Measurements from ENCODE around the gene BRINP2.

The BRINP2 gene, protein sequence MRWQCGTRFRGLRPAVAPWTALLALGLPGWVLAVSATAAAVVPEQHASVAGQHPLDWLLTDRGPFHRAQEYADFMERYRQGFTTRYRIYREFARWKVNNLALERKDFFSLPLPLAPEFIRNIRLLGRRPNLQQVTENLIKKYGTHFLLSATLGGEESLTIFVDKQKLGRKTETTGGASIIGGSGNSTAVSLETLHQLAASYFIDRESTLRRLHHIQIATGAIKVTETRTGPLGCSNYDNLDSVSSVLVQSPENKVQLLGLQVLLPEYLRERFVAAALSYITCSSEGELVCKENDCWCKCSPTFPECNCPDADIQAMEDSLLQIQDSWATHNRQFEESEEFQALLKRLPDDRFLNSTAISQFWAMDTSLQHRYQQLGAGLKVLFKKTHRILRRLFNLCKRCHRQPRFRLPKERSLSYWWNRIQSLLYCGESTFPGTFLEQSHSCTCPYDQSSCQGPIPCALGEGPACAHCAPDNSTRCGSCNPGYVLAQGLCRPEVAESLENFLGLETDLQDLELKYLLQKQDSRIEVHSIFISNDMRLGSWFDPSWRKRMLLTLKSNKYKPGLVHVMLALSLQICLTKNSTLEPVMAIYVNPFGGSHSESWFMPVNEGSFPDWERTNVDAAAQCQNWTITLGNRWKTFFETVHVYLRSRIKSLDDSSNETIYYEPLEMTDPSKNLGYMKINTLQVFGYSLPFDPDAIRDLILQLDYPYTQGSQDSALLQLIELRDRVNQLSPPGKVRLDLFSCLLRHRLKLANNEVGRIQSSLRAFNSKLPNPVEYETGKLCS

DNA sequence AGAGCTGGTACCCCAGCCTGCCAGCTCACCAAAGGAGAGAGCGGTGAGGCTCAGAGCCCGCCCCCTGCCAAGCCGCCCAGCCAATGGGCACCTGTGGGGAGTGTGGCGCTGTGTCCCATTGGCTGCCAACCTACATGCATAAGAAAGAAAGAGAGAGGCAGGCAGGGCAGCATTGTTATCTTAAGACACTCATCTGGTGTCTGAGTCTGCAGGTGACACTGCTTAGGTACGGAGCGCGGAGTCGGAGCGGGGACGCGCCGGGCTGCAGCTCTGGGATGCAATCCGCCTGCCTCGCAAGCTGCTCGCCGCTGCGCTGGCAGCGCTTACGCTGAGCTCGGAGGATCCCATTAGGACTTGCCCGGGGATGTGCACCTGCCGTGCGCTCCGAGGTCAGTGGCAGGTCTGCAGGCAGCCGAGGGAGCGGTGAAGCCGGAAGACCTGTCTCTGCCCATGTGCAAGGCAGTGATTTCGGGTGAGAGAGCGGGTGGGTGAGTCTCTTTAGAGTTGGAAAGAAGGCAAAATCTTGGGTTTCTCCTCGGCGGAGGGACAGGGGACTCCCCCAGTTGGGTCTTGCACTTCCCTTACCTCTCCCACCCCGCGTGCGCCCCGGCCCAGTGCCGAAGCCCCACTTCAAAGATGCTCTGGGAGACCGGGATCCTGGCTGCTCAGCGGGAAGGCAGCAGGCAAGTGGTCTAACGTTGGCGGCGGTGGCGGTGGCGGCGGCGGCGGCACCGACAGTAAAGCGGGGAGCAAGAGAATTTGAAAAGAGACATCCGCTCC, at the start of gene BRINP2:
Gene BRINP2, plus strand, starts transcription at position 203 of the 780 bp plus-strand sequence. CDS start 58,919 bp downstream, outside the sequence.
- no peak for DNase-seq

DNA sequence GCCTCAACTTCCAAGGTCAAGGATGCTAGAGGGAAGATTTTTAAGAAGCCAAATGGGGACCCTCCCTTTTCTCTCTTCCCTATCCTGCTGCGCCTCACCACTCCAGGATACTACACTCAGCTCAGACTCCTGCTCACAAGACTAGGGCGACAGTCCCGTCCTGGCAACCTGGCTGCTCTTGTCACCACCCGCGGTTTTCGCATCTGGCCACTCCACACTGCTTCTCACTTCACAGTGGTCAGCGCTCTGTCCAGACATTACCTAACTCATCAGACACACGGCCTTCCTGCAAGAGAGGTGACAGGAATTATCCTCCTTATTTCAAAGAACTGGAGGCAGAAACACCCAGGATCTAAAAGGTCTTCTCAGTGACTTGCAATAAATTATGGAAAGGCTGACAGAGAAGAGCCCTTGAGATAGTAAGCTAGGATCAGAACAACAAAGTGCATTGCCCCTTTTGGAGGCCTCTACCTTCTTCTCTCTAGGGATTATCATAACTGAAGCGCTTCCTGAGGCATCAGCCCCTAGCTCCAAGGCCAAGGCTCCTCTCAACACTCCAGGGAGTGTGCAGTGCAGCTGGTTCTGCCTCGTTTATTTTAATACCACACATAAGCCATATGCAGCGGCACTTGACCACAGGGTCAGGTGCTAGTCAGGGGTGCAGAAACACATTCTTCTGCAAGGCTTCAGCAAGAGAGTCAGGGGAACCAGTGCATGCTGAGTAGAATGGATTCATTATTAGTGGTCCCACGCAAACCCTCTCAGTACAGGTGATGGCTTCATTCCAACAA, 48.1 kb upstream of the BRINP2 start:
- DNase-seq: no peak

DNA sequence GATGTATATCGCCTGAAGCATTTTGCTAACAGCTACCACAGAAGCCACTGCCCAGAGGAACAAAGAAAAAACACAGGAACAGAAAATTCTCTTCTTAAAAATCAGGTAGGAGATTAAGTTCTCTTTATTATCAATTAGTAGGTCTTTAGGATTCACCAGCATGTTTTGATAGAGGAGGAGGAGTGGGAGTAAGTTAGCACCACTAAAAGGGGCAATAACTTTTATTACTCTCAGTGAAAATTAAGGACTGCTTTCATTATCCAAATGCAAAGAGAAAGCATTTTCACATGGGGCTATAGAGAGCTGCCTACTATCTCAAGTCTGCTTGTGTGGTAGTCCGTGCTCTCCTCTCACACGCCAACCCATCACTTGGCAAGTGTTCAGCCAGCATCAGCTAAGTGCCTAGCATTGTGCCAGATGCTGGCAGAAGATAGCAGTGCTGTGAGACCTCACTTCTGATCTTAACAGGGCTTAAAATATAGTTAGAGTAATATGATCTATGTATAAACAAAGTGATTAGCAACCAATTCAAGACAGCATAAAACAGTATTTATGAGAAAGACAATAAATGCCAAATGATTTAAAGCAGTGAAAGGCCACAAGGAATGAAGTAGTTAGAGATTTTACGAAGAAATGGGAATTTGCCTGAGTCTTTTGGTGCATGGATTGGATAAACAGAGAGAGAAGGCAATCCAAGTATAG, 46.0 kb upstream of the BRINP2 start:
- DNase-seq: no peak

DNA sequence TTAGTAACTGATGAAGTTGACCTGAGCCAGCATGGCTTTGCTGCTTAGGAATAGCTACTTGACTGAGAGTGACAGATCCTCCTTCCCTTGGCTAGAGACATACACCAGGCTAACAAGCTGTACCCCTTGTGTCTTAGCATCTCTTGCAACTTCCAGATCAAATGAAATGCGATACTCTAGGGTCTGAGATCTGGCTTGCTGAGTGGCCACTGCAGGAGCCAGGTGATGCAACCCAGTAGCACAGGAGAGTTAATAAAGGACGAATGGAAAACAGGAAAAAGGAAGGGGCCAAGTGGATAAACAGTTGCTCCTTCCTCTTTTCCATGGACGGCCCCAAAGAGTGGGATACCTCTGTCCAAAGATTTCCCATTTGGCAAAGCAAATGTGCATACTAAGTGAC, 44.5 kb upstream of the BRINP2 start:
- no peak for DNase-seq

DNA sequence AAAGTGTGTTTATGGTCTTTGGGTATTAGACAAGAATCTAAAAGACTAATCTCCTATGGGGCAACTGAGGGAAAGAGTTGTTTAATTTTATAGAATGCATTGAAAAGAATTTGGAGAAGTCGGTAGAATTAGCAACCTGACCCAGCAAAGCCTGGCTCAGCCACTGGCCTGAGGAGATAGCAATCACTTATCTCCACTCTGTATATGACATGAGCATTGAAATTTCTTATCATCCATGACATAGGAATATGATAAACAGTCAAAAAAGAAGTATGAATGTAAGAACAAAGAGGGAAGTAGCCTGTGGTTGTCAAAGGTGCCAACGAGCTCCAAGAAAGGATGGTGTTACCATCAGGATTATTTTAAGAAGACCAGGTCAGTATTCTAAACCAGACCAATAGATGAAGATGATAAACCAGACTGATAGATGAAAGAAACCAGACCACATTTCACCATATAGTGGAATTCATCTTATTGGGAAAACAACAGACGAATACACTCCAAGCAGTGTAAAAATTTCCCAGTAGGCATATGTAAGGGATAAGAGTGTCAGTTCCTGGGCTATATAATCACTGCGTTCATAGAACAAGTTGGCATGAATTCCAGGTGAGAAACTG, 42.0 kb upstream of the BRINP2 start:
- no peak for DNase-seq

DNA sequence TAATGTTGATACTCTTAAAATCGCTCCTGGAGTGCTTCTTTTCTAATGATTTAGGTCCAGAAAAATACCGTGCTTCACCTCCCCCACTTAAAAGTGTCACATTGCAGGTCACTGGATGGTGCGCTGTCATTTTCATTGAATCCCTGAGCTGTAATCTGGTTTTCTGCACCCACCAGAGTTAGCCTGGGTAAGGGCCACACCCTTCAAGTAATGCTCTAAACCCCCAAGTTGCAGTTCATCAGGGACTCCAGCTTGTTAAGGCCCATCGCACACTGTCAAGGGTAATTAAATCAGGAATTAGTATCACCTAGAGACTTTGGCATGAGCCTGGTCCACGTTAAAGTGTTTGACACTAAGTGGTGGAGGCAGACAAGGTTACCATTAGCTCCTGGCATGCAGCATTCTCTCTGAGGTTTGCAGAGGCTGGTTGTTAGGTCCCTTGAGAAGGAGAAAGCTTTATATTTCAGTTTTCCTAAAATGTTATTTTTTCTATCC, 40.3 kb upstream of the BRINP2 start:
- no peak for DNase-seq

DNA sequence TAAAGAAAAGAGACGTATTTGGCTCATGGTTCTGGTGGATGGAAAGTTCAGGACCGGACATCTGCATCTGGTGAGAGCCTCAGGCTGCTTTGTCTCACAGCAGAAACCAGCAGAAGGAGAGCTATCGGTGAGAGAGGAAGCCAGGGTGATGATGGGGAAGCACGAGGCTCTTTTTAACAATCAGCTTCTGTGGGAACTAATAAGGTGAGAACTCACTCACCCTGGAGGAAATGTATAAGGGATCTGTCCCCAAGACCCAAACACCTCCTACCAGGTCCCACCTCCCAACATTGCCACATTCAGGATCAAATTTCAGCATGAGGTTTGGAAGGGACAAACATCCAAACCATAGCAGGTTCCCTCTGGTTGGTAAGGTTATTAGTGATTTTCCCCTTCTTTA, 39.0 kb upstream of the BRINP2 start:
- DNase-seq: no peak

DNA sequence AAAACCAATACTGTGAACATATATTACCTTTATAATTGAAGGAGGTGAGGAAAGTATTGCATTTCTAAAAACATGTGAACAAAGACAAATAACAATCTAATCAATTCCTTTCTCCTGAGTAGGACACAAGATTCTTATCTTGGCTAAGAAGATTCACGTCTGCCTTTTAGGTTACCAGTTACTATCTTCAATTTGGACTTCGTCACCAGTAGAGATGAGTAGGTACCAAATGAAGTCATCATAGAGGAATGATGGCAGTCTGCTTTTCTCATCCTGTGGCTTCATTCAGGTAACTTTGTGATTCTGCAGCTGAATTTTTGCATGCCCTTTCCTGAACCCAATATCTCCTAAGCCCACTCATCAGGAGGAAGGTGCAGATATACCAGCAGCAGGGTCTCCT, 38.6 kb upstream of the BRINP2 start:
- DNase-seq: no peak

DNA sequence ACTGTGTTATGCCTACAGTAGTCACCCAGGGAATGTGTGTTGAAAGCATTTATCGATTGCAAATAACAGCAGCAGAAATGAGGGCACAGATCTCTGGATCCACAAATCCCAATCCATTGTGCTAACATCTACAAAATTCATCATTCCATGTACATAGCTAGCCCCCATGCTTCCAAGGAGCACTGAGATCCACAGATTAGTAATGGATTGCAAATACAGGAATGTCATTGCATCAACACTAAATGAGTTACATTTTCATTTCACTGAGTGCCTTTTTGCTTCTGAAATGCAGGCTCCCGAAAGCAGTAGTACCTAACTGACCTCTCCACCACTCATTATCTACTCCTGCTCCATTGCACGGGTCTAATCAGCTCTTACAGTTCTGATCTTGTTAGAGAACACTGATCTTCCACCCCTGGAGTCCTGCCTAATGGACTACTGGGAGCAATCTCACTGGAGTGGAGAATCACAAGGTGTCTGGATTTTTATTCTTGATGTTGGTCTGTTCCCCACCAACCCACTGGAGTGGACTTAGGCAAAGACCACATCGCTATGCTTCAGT, 36.7 kb upstream of the BRINP2 start:
- peak; percentile 27 for DNase-seq

DNA sequence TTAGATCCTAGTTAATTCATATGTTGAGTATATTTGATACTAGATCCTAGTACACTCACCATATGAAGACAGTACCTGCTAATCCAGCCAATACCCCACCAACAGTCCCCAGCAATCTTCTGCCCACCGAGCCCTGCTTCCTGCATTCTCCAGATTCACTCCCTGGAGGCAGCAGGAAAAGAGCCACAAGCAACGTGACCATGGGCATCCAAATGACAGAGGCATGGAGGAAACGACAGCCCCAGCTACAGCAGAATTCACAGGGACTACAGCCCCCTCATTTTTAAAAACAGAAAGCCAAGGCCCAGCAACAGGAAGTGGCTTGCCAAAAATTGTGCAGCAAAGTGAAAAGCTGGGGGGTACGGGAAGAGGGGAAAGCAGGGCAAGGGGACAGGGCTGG, 35.5 kb upstream of the BRINP2 start:
- DNase-seq: no peak

DNA sequence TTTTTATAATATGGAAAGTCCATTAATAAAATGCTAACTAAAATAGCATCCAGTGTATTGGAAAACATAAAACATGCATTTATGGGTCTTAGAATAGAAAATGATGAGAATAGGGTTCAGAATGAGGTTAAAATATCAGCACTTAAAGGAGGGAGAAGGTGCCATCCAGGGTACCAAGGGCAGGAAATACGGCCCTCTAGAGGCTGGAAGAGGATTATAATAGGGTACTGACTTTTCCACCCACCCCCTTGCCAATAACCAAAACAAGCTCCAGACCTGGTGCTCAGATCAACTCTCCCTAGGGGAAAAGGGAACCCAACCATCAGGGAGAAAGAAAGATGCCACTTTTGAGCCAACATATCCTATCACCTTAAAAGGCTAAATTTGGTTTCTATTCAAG, 32.9 kb upstream of the BRINP2 start:
- DNase-seq: no peak

DNA sequence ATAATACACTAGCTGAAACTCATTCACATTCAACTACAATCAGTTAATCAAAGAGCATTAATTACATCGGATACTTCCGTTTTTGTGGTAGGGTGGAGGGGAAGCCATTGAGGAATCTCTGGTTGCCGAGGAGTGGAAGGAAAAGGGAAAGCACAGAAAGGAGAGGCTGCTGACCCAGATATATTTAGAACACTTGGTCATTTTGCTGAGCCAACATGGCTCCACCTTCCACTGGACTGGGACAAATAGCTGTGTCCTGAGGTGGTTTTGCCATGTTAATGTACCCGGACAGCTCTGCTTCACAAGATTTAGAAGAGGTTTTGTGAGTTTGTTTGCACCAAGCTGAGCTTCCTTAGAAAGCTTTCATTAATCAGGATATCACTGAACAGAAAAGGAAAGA, 32.4 kb upstream of the BRINP2 start:
- DNase-seq: no peak

DNA sequence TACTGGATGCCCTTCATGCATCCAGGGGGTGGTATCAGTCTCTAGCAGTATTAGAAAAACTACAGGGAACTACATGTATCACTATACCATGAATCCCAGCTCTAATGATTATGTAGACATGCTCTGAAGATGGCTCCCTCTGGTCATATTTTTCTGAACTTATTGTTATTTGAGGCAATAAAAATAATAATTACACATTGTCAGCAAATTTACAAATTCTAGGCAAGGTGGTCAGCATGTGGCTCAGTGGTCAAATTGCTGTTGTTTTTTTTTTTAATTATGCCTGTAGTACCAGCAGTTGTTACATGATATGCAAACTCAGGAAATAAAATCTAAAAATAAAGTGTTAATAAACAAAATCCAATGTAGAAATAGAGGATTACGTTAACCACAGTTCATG, 28.7 kb upstream of the BRINP2 start:
- no peak for DNase-seq

DNA sequence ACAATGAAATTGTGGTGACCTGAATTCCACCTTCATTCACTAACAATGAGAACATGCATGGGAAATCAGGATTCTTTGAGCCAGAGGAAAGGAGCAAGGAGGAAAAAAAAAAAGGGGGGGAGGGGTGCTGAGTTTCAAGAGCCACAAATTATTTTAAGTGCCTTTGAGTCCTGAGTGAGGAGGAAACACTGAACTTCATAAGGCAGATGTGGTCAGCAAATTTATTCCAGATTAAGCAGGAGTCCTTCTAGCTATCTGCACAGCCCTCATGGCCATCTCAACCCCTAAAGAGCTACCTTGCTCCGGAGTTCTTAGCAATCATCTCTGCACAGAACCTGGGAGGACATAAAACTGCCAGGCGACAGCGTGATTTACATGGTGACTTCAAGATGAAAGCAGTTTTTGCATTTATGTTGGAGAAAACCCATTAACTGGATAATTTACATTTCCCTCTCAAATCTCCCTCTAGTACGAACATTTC, 27.9 kb upstream of the BRINP2 start:
- peak; percentile 17 for DNase-seq

DNA sequence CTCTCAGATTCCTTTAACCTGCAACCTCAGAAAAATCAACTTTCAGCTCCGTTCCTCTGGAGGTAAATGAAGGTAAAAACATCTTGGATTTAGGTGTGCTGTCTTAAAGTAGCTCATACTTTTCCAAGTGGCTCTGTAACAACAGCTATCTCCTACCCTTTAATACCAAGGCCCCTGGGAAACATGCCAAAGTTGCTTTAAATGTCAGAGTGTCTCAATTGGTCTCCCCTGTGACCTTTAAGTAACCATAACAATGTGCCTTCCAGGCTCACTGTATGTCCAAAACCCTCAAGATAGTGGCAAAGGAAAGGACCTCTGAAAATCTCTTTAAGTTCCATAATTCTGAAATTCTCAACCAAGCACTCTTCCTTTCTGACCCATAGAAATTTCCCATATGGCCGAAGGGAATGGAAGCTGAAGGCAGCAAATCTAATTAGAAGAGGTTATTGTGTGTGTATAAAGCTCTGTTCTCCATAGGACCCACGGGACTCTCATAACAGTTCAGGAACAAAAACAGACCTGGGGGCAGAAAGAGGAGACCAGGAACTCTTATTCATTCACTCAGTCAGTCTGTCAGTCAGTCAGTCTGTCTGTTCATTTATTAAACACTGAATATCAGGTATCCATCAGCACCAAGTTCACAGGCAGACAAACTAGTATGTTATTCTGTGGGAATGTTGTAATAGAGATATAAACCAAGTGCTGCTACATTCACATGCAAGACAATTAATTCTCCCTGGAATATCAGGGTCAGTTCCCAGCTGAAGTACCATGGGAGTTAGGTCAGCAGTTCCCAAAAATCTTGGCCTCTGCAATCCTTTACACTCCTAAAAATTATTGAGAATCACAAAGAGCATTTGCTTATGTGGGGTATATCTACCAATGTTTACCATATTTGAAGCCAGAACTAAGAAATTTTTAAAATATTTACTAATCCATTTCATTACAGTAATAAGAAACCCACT, 25.4 kb upstream of the BRINP2 start:
- no peak for DNase-seq

DNA sequence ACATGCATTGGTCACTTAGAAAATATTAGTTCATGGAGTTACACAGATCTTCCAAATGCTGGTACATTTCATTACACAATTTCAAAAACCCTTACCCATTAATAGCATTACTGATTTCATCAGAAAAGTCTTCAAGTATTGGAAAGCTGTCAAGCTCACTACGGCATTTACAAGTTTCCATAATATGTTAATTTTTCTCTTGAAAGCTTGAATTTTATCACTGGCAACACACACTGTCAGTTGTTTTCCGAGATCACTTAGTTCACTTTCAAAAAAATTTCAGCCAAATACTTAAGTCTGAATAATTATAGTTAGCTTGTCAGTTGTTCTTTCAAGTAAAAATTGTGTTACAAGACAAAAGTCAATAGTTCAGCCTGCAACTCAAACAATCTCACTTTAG, 24.3 kb upstream of the BRINP2 start:
- DNase-seq: no peak

DNA sequence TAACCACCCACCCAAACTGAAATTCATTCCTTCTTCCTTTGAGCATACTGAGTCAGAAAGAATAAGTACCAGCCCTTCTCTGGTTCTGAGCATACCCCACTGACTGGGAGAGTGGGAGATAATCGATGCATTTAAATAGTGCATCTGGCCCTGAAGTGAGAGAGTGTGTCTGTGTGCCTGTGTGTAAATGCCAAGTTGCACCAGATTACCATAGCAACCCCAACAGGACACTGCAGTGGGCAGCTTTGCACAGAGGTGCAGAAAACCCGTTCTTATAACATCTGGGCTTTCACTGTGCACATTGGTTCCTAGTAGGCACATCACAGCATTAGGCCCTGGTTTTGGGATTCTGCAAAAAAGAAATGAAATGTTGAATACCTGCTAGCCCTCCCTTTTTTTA, 8.5 kb upstream of the BRINP2 start:
- no peak for DNase-seq

DNA sequence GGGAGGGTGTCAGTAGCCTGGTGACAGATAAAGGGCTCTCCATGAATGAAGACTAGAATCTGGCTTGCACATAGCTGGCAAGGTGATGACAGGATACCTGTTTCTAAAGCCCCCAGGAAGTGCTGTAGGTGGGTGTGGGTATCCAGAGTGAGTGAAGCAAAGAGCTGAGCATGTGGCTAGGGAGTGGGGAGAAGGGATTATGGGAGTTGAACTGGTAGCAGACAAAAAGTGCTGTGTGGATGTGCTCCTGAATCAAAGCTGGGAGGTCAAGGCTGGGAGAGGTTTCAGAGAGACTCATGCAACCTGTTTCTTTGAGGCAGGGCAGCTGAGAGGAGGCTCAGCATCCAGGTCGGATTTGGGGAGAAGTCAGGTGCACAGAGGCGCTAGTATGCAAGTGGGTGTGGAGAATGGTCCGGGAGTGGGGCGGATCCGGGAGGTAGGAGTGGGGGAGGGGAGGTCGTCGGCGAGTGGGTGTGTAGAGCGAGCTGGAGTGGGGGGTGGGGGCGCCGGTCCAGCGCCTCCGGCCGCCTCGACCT, 6.8 kb upstream of the BRINP2 start:
- DNase-seq: no peak

DNA sequence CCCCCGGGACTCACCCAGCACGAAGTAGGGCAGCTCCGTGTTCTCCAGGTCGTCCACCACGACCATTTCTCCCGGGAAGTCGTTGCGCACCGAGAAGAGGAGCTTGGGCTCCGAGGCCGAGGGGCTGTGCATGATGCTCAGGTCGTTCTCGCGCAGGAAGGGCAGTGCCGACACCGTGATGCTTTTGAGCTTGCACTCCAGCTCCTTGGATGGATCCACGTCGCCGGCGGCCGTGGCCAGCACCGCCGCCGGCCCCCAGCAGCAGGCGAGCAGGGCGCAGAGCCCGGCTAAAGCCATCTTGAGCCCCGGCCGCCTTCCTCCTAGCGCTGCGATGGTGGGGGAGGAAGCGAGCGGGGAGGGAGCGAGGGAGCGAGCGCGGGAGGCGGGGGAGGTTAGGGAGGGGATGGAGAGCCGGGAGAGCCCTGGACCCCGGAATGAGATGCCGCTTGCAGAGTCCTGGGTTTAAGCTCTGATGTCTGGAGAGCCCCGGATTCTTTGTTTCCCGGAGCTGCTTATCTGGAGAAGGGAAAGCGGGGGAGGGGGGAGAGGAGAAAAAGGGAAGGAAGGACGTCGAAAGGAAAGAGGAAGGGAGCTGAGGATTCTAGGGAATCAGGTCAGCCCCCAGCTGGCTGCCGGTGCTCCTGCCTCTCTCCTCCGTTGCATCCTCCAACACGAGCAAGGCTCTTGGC, 6.2 kb upstream of the BRINP2 start, which contains the start of gene ASTN1:
Gene ASTN1, minus strand, starts transcription at position 333 of the 689 bp plus-strand sequence. Its CDS starts 36 bp downstream, at position 297.
- DNase-seq: no peak

Data from fibroblast of upper back skin (primary cell).